ENCODE data around the gene ODC1.

The ODC1 gene

GRCh38 chr2:10410823-10411437 is 37.2 kb downstream of the ODC1 start:
- no peaks in the 10 kb centered on the region for H3K79me2 ChIP-seq (ENCODE audit: insufficient read depth, low read depth)
- H3K4me1 ChIP-seq (ENCODE audit: low read depth, poor library complexity, severe bottlenecking): peaks cover 33% of the 10 kb centered on the region
- no peak overlapping the region for H3K27ac ChIP-seq
- H4K20me1 ChIP-seq (ENCODE audit: insufficient read depth): no peaks in the 10 kb centered on the region
- TF ChIP-seq, protein P1, sequence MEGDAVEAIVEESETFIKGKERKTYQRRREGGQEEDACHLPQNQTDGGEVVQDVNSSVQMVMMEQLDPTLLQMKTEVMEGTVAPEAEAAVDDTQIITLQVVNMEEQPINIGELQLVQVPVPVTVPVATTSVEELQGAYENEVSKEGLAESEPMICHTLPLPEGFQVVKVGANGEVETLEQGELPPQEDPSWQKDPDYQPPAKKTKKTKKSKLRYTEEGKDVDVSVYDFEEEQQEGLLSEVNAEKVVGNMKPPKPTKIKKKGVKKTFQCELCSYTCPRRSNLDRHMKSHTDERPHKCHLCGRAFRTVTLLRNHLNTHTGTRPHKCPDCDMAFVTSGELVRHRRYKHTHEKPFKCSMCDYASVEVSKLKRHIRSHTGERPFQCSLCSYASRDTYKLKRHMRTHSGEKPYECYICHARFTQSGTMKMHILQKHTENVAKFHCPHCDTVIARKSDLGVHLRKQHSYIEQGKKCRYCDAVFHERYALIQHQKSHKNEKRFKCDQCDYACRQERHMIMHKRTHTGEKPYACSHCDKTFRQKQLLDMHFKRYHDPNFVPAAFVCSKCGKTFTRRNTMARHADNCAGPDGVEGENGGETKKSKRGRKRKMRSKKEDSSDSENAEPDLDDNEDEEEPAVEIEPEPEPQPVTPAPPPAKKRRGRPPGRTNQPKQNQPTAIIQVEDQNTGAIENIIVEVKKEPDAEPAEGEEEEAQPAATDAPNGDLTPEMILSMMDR (conservative IDR thresholded peaks at IDR 0.05; ENCODE audit: low read depth, low read length): no peak
- no peak overlapping the region for H2AFZ ChIP-seq (ENCODE audit: low read depth)
- H3K9ac ChIP-seq: no peak overlapping the region
- H3K4me2 ChIP-seq: no peak overlapping the region
- no peaks in the 10 kb centered on the region for H3K36me3 ChIP-seq (ENCODE audit: insufficient read depth)
- no peaks in the 10 kb centered on the region for H3K27me3 ChIP-seq (ENCODE audit: insufficient read depth, low read depth)
- H3K4me3 ChIP-seq (IDR thresholded peaks at IDR 0.05; ENCODE audit: insufficient read depth, low read depth, low read length): no peak overlapping the region

GRCh38 chr2:10410001-10410822 is 37.9 kb downstream of the ODC1 start:
- TF ChIP-seq, protein P1 (conservative IDR thresholded peaks at IDR 0.05; ENCODE audit: low read depth, low read length): no peak
- no peak overlapping the region for H3K9ac ChIP-seq
- H3K4me2 ChIP-seq: peak overlapping the region; percentile 9; the same call in 1 of the 2 replicates
- no peaks in the 10 kb centered on the region for H3K27me3 ChIP-seq (ENCODE audit: insufficient read depth, low read depth)
- H3K79me2 ChIP-seq (ENCODE audit: insufficient read depth, low read depth): no peaks in the 10 kb centered on the region
- no peak overlapping the region for H3K4me3 ChIP-seq (IDR thresholded peaks at IDR 0.05; ENCODE audit: insufficient read depth, low read depth, low read length)
- no peak overlapping the region for H3K27ac ChIP-seq
- no peak overlapping the region for H2AFZ ChIP-seq (ENCODE audit: low read depth)
- H4K20me1 ChIP-seq (ENCODE audit: insufficient read depth): no peaks in the 10 kb centered on the region
- peaks cover 33% of the 10 kb centered on the region for H3K4me1 ChIP-seq (ENCODE audit: low read depth, poor library complexity, severe bottlenecking)
- no peaks in the 10 kb centered on the region for H3K36me3 ChIP-seq (ENCODE audit: insufficient read depth)

DNA sequence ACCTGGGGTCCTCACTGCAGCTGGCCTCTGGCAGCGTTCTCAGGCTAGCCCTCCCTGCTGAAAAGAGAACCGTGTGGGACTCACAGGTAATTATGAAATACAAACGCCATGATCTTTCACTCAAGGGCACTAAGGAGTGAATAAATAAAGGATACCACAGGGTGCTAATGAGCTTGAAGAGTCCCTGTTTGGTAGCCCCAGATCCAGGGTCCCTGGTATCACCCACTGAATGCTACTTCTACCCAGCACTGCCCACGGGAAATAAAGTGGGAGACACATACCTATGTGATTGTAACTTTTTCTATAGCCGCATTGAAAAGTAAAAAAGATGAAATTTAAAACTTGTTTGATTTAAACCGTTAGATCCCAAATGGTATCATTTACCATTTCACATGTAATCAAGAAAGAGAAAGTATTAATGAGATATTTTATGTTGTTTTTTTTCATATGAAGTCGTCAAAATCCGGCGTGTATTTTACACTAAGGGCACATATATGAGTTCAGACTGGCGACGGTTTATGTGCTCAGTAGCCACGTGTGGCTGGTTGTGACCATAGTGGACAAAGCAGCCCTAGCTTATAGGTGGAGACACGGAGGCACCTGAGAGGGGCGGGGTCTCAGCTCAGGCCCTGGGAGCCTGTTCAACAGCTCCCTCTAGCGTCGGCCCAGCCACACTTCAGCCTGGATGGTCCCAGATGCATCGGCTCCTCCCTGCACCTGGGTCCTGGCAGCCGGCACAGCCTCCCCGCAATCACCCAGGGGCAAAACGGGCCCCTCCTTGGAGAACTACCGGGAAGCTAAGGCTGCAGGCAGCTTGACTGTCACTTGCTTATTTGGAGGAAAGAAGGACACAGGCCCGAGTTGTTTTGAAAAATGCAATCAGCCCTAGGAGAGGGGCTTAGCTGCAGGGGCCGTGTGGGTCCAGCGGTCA is 39.2 kb downstream of the ODC1 start:
- peaks cover 33% of the 10 kb centered on the region for H3K4me1 ChIP-seq (ENCODE audit: low read depth, poor library complexity, severe bottlenecking)
- TF ChIP-seq, protein P1 (conservative IDR thresholded peaks at IDR 0.05; ENCODE audit: low read depth, low read length): peak; percentile 90
- peak overlapping the region; percentile 53; the same call in 1 of the 2 replicates for H2AFZ ChIP-seq (ENCODE audit: low read depth)
- peak overlapping the region; percentile 47; the same call in 1 of the 2 replicates for H3K9ac ChIP-seq
- H3K79me2 ChIP-seq (ENCODE audit: insufficient read depth, low read depth): no peaks in the 10 kb centered on the region
- H3K36me3 ChIP-seq (ENCODE audit: insufficient read depth): no peaks in the 10 kb centered on the region
- H3K4me3 ChIP-seq (IDR thresholded peaks at IDR 0.05; ENCODE audit: insufficient read depth, low read depth, low read length): peak overlapping the region; percentile 61
- H3K27ac ChIP-seq: peak overlapping the region; percentile 54
- H4K20me1 ChIP-seq (ENCODE audit: insufficient read depth): no peaks in the 10 kb centered on the region
- peak overlapping the region; percentile 95 for H3K4me2 ChIP-seq
- no peaks in the 10 kb centered on the region for H3K27me3 ChIP-seq (ENCODE audit: insufficient read depth, low read depth)
